ENCODE results near the gene COG6.

The COG6 gene

DNA sequence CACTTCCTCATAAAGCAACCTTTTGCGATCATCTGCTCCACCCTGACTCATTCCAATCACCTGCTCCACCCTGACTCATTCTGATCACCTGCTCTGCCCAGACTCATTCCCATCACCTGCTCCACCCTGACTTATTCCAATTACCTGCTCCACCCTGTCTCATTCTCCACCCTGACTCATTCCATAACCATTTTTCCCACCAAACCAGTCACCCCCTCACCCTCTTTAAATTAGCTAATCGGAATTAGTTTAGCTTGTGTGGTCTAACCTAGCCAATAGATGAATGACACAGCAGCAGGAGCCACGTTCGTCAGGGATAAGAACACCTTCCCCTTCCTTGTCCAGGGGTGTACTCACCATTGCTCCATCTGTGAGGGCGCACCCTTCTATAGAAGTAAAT, 134.0 kb downstream of the COG6 start:
- intact Hi-C loops (cut with DNase I) = no loop called here

More for the DNA sequence above, 134.0 kb downstream of the COG6 start:
- peak in 10 of 42 donors; percentile 10 to 47 (median 28) for DNase-seq

Data from head of caudate nucleus (tissue), 42 donors.